Hippocampal formation (tissue), 2 donors: ENCODE data around the gene HCK.

Experiments
- DNase-seq, 2 donors: peaks; one replicate each; lab custom pipeline; 2025; lab: John Stamatoyannopoulos, UW

HCK gene

GRCh38 chr20:32052090-32052777 lies at the start of gene HCK:
Gene HCK, plus strand, starts transcription at chr20:32052242.
- DNase-seq = no peak

GRCh38 chr20:32003325-32003724 lies 48.7 kb upstream of the HCK start:
- DNase-seq = no peak

- DNase-seq = no peak
Observed at GRCh38 chr20:32004963-32005362, 47.1 kb upstream of the HCK start.

- DNase-seq = no peak
Observed at GRCh38 chr20:32006053-32006452, 46.0 kb upstream of the HCK start.

- DNase-seq = no peak
Observed at GRCh38 chr20:32006841-32007786, 44.9 kb upstream of the HCK start.

GRCh38 chr20:32007787-32008616 lies 44.0 kb upstream of the HCK start:
- DNase-seq = no peak

- no peak for DNase-seq
Observed at GRCh38 chr20:32009564-32009963, 42.5 kb upstream of the HCK start.

GRCh38 chr20:32010101-32010500 lies 41.9 kb upstream of the HCK start, which contains the start of gene CCM2L:
Gene CCM2L, plus strand, starts transcription at chr20:32010438. Its CDS starts 17 bp downstream, at chr20:32010455.
- DNase-seq = no peak

- DNase-seq = no peak
Observed at GRCh38 chr20:32010666-32011065, 41.4 kb upstream of the HCK start.

GRCh38 chr20:32012159-32012688 lies 39.8 kb upstream of the HCK start:
- DNase-seq = no peak

GRCh38 chr20:32013326-32013725 lies 38.7 kb upstream of the HCK start:
- DNase-seq = no peak

GRCh38 chr20:32017711-32018251 lies 34.3 kb upstream of the HCK start:
- DNase-seq = no peak

GRCh38 chr20:32018269-32019155 lies 33.5 kb upstream of the HCK start:
- DNase-seq = no peak

- DNase-seq = no peak
Observed at GRCh38 chr20:32019156-32019510, 32.9 kb upstream of the HCK start.

GRCh38 chr20:32019563-32020463 lies 32.2 kb upstream of the HCK start:
- no peak for DNase-seq

GRCh38 chr20:32021091-32021490 lies 31.0 kb upstream of the HCK start:
- no peak for DNase-seq

- no peak for DNase-seq
Observed at GRCh38 chr20:32024683-32025295, 27.3 kb upstream of the HCK start.

- DNase-seq = no peak
Observed at GRCh38 chr20:32027643-32028042, 24.4 kb upstream of the HCK start.
